Measurements from ENCODE around the gene PSG2.
"Not testable (repeated sequence)": the region's sequence is repeated elsewhere in the genome, so short reads cannot be mapped to it uniquely, and the experiment has no call there.

Gene PSG2

GRCh38 chr19:43082601-43083000 is at the start of gene PSG2:
Gene PSG2, minus strand, starts transcription at chr19:43082701. Its CDS starts 132 bp downstream, at chr19:43082569.
- not testable (repeated sequence) for H3K4me3 ChIP-seq (IDR thresholded peaks at IDR 0.05; ENCODE audit: insufficient read depth, low read depth, low read length); H3K36me3 ChIP-seq (ENCODE audit: insufficient read depth); H2AFZ ChIP-seq (ENCODE audit: low read depth); H3K4me1 ChIP-seq (ENCODE audit: low read depth, poor library complexity, severe bottlenecking); H4K20me1 ChIP-seq (ENCODE audit: insufficient read depth); H3K9ac ChIP-seq; H3K27me3 ChIP-seq (ENCODE audit: insufficient read depth, low read depth); H3K4me2 ChIP-seq; H3K79me2 ChIP-seq (ENCODE audit: insufficient read depth, low read depth); H3K27ac ChIP-seq

- H3K27me3 ChIP-seq (ENCODE audit: insufficient read depth, low read depth); H4K20me1 ChIP-seq (ENCODE audit: insufficient read depth); H3K9ac ChIP-seq; H3K36me3 ChIP-seq (ENCODE audit: insufficient read depth); H3K79me2 ChIP-seq (ENCODE audit: insufficient read depth, low read depth); H2AFZ ChIP-seq (ENCODE audit: low read depth); H3K27ac ChIP-seq; H3K4me2 ChIP-seq; H3K4me1 ChIP-seq (ENCODE audit: low read depth, poor library complexity, severe bottlenecking); H3K4me3 ChIP-seq (IDR thresholded peaks at IDR 0.05; ENCODE audit: insufficient read depth, low read depth, low read length): not testable (repeated sequence)
Measured at GRCh38 chr19:43131281-43131842, 48.9 kb upstream of the PSG2 start.

DNA sequence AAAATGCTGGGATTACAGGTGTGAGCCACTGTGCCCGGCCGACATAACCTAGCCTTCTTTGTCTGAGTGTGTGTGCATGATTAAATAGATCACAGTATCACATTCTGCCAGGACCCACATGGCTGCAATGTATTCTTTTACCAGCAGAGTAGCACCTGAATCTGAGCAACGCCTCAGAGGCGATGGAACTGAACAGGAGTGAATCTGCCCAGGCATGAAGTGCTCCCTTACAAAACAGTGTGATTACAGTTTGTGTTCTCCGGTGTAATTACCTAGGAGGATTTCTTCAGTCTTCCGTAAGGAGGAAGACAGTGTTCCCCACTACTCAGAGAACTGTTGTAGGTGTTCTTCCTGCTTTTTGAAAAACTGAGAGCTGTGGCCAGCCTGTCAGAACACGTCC is 46.7 kb upstream of the PSG2 start:
- H3K36me3 ChIP-seq (ENCODE audit: insufficient read depth); H3K79me2 ChIP-seq (ENCODE audit: insufficient read depth, low read depth); H3K27ac ChIP-seq; H4K20me1 ChIP-seq (ENCODE audit: insufficient read depth); H3K4me3 ChIP-seq (IDR thresholded peaks at IDR 0.05; ENCODE audit: insufficient read depth, low read depth, low read length); H2AFZ ChIP-seq (ENCODE audit: low read depth); H3K9ac ChIP-seq; H3K4me2 ChIP-seq; H3K4me1 ChIP-seq (ENCODE audit: low read depth, poor library complexity, severe bottlenecking); H3K27me3 ChIP-seq (ENCODE audit: insufficient read depth, low read depth): not testable (repeated sequence)

DNA sequence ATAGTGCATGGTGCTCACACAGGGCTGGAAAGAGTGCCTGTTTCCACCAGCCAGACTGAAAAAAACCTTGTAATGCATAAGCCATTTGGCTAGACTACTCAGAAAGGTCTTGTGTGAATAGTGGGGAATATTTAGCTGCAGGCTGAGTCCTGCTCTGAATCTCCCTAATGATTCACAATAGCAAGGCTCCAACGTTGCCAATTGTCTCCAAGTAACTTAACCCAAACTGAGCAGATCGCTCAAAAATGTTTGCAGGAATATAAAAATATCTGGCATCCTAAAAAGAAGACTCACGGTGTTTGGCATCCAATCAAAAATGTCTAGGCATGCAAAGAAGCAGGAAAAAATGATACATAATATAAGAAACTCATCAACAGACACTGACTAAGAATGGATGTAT is 44.8 kb upstream of the PSG2 start:
- H3K27me3 ChIP-seq (ENCODE audit: insufficient read depth, low read depth); H3K4me2 ChIP-seq; H3K4me1 ChIP-seq (ENCODE audit: low read depth, poor library complexity, severe bottlenecking); H3K4me3 ChIP-seq (IDR thresholded peaks at IDR 0.05; ENCODE audit: insufficient read depth, low read depth, low read length); H3K79me2 ChIP-seq (ENCODE audit: insufficient read depth, low read depth); H2AFZ ChIP-seq (ENCODE audit: low read depth); H3K36me3 ChIP-seq (ENCODE audit: insufficient read depth); H3K9ac ChIP-seq; H4K20me1 ChIP-seq (ENCODE audit: insufficient read depth); H3K27ac ChIP-seq: not testable (repeated sequence)

GRCh38 chr19:43126720-43127119 is 44.2 kb upstream of the PSG2 start:
- no peak overlapping the region for H3K9ac ChIP-seq

DNA sequence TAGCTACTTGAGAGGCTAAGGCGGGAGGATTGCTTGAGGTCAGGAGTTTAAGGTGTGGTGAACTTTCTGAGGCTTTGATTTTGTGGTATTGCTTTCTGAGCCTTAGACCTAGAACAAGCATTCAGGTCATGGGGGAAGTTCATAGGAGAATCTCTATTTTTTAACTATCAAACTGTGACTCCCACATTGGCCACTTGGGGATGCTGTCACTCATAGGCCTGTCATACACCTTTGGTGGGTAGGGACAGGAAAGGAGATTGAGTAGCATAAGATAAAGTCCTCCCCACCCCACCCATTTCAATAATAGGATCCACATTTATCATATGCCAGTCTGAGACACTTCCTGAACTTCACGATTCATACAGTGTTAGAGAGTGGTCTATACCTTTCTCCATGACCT is 41.9 kb upstream of the PSG2 start:
- no peak overlapping the region for H2AFZ ChIP-seq (ENCODE audit: low read depth)
- H3K36me3 ChIP-seq (ENCODE audit: insufficient read depth) = no peaks in the 10 kb centered on the region
- TF ChIP-seq, protein P1, sequence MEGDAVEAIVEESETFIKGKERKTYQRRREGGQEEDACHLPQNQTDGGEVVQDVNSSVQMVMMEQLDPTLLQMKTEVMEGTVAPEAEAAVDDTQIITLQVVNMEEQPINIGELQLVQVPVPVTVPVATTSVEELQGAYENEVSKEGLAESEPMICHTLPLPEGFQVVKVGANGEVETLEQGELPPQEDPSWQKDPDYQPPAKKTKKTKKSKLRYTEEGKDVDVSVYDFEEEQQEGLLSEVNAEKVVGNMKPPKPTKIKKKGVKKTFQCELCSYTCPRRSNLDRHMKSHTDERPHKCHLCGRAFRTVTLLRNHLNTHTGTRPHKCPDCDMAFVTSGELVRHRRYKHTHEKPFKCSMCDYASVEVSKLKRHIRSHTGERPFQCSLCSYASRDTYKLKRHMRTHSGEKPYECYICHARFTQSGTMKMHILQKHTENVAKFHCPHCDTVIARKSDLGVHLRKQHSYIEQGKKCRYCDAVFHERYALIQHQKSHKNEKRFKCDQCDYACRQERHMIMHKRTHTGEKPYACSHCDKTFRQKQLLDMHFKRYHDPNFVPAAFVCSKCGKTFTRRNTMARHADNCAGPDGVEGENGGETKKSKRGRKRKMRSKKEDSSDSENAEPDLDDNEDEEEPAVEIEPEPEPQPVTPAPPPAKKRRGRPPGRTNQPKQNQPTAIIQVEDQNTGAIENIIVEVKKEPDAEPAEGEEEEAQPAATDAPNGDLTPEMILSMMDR (conservative IDR thresholded peaks at IDR 0.05; ENCODE audit: low read depth, low read length) = no peak; the same call in 1 of the 2 replicates
- H3K79me2 ChIP-seq (ENCODE audit: insufficient read depth, low read depth) = no peaks in the 10 kb centered on the region
- H3K27ac ChIP-seq = no peak overlapping the region
- H3K27me3 ChIP-seq (ENCODE audit: insufficient read depth, low read depth) = no peaks in the 10 kb centered on the region
- no peak overlapping the region for H3K9ac ChIP-seq
- no peak overlapping the region for H3K4me3 ChIP-seq (IDR thresholded peaks at IDR 0.05; ENCODE audit: insufficient read depth, low read depth, low read length)
- no peaks in the 10 kb centered on the region for H4K20me1 ChIP-seq (ENCODE audit: insufficient read depth)
- H3K4me2 ChIP-seq = no peak overlapping the region
- no peaks in the 10 kb centered on the region for H3K4me1 ChIP-seq (ENCODE audit: low read depth, poor library complexity, severe bottlenecking)

More at GRCh38 chr19:43126720-43127119, 44.2 kb upstream of the PSG2 start:
- H4K20me1 ChIP-seq (ENCODE audit: insufficient read depth) = no peaks in the 10 kb centered on the region
- H3K27me3 ChIP-seq (ENCODE audit: insufficient read depth, low read depth) = no peaks in the 10 kb centered on the region
- H3K4me2 ChIP-seq = no peak overlapping the region
- H3K79me2 ChIP-seq (ENCODE audit: insufficient read depth, low read depth) = no peaks in the 10 kb centered on the region
- H2AFZ ChIP-seq (ENCODE audit: low read depth) = no peak overlapping the region
- H3K36me3 ChIP-seq (ENCODE audit: insufficient read depth) = no peaks in the 10 kb centered on the region
- TF ChIP-seq, protein P1 (conservative IDR thresholded peaks at IDR 0.05; ENCODE audit: low read depth, low read length) = no peak
- H3K4me1 ChIP-seq (ENCODE audit: low read depth, poor library complexity, severe bottlenecking) = no peaks in the 10 kb centered on the region
- H3K27ac ChIP-seq = no peak overlapping the region
- no peak overlapping the region for H3K4me3 ChIP-seq (IDR thresholded peaks at IDR 0.05; ENCODE audit: insufficient read depth, low read depth, low read length)

GRCh38 chr19:43120433-43121026 is 38.0 kb upstream of the PSG2 start:
- not testable (repeated sequence) for H3K9ac ChIP-seq; H2AFZ ChIP-seq (ENCODE audit: low read depth); H3K36me3 ChIP-seq (ENCODE audit: insufficient read depth); H3K27ac ChIP-seq; H4K20me1 ChIP-seq (ENCODE audit: insufficient read depth); H3K4me3 ChIP-seq (IDR thresholded peaks at IDR 0.05; ENCODE audit: insufficient read depth, low read depth, low read length); H3K27me3 ChIP-seq (ENCODE audit: insufficient read depth, low read depth); H3K79me2 ChIP-seq (ENCODE audit: insufficient read depth, low read depth); H3K4me2 ChIP-seq; H3K4me1 ChIP-seq (ENCODE audit: low read depth, poor library complexity, severe bottlenecking)

DNA sequence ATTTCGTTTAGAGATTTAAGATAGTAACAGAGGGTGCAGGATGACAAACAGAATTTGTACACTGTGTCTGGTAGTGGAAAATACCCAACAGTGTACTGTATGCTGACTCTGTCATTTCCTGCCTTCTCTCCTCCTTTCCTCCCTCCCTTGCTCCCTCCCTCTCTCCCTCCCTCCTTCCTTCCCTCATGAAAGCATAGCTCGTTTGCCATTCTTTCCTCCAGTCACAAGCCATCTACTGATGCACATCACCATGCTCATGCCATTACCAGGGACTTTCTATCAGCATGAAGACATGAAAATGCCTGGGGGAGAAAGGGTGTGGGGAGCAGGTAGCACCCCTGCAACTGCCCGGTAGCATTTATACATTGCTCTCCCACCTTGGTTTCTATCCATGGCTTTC is 37.0 kb upstream of the PSG2 start:
- H3K4me1 ChIP-seq (ENCODE audit: low read depth, poor library complexity, severe bottlenecking); H4K20me1 ChIP-seq (ENCODE audit: insufficient read depth); H3K36me3 ChIP-seq (ENCODE audit: insufficient read depth); H2AFZ ChIP-seq (ENCODE audit: low read depth); H3K79me2 ChIP-seq (ENCODE audit: insufficient read depth, low read depth); H3K4me3 ChIP-seq (IDR thresholded peaks at IDR 0.05; ENCODE audit: insufficient read depth, low read depth, low read length); H3K27ac ChIP-seq; H3K9ac ChIP-seq; H3K27me3 ChIP-seq (ENCODE audit: insufficient read depth, low read depth); H3K4me2 ChIP-seq: not testable (repeated sequence)

GRCh38 chr19:43116421-43116820 is 33.9 kb upstream of the PSG2 start:
- not testable (repeated sequence) for H3K4me3 ChIP-seq (IDR thresholded peaks at IDR 0.05; ENCODE audit: insufficient read depth, low read depth, low read length); H3K27ac ChIP-seq; H3K9ac ChIP-seq; H3K27me3 ChIP-seq (ENCODE audit: insufficient read depth, low read depth); H3K36me3 ChIP-seq (ENCODE audit: insufficient read depth); H3K4me1 ChIP-seq (ENCODE audit: low read depth, poor library complexity, severe bottlenecking); H3K79me2 ChIP-seq (ENCODE audit: insufficient read depth, low read depth); H2AFZ ChIP-seq (ENCODE audit: low read depth); H3K4me2 ChIP-seq; H4K20me1 ChIP-seq (ENCODE audit: insufficient read depth)
